GM04504 (cell line): Measurements from ENCODE around the gene ARHGAP26.

Experiments used
- DNase-seq: peaks from one replicate; pipeline ENCODE4 v3.0.0-alpha.2; 2012; ENCODE audit warnings: low read depth

ARHGAP26 gene

GRCh38 chr5:142852416-142853198 lies 82.4 kb downstream of the ARHGAP26 start:
- DNase-seq, result no peak

- DNase-seq, result no peak
Observed at GRCh38 chr5:142853682-142854081, 83.5 kb downstream of the ARHGAP26 start.

- DNase-seq, result no peak
Observed at GRCh38 chr5:142856269-142856782, 86.1 kb downstream of the ARHGAP26 start.

- no peak for DNase-seq
Observed at GRCh38 chr5:142857405-142857804, 87.2 kb downstream of the ARHGAP26 start.

GRCh38 chr5:142859037-142859436 lies 88.9 kb downstream of the ARHGAP26 start:
- no peak for DNase-seq

- DNase-seq, result no peak
Observed at GRCh38 chr5:142860270-142860669, 90.1 kb downstream of the ARHGAP26 start.

GRCh38 chr5:142861011-142861410 lies 90.8 kb downstream of the ARHGAP26 start:
- no peak for DNase-seq

- peak; percentile 28 for DNase-seq
Observed at GRCh38 chr5:142862594-142862993, 92.4 kb downstream of the ARHGAP26 start.

- no peak for DNase-seq
Observed at GRCh38 chr5:142863856-142864255, 93.7 kb downstream of the ARHGAP26 start.

- no peak for DNase-seq
Observed at GRCh38 chr5:142864290-142865260, 94.4 kb downstream of the ARHGAP26 start.

GRCh38 chr5:142865631-142866030 lies 95.5 kb downstream of the ARHGAP26 start:
- DNase-seq, result no peak

GRCh38 chr5:142866563-142867275 lies 96.5 kb downstream of the ARHGAP26 start:
- DNase-seq, result peak; percentile 29

- no peak for DNase-seq
Observed at GRCh38 chr5:142869886-142870285, 99.7 kb downstream of the ARHGAP26 start.

- DNase-seq, result no peak
Observed at GRCh38 chr5:142870532-142871362, 100.6 kb downstream of the ARHGAP26 start.

GRCh38 chr5:142871363-142872193 lies 101.4 kb downstream of the ARHGAP26 start:
- DNase-seq, result peak; percentile 19

GRCh38 chr5:142872217-142872616 lies 102.0 kb downstream of the ARHGAP26 start:
- DNase-seq, result no peak

- no peak for DNase-seq
Observed at GRCh38 chr5:142872795-142873194, 102.6 kb downstream of the ARHGAP26 start.

- DNase-seq, result no peak
Observed at GRCh38 chr5:142873831-142874230, 103.7 kb downstream of the ARHGAP26 start.

GRCh38 chr5:142874540-142874939 lies 104.4 kb downstream of the ARHGAP26 start:
- no peak for DNase-seq

- no peak for DNase-seq
Observed at GRCh38 chr5:142875936-142876335, 105.8 kb downstream of the ARHGAP26 start.
